ENCODE results near the gene TMEM132A.
A peak's percentile ranks its signal among the peaks of the same experiment; 100 is the strongest.

Gene TMEM132A

GRCh38 chr11:60895687-60896086 is 28.6 kb upstream of the TMEM132A start:
- no peak for TF ChIP-seq POLR2A (IDR thresholded peaks at IDR 0.05; ENCODE audit: low read length)
- no peak for TF ChIP-seq GATA1 (IDR thresholded peaks at IDR 0.05; ENCODE audit: low read depth, low read length)
- DNase-seq = no peak

DNA sequence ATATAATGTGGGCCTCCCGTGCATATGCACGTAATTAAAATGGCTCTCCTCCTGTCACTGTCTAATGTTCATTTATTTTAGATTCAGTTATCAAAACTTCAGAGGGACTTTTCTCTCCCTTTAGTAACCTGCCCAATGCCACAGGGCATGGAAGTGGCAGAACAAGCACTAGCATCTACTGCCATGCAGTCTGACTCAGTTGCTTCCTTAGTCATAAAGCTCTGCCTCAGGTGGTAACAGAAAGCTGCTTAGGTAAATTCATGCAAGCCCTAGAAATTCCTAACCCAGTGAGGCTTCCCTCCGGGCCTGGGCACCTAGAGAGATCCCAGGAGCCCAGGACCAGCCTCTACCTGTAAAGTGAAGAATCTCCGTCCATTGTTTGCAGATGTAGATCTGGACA is 26.8 kb upstream of the TMEM132A start:
- no peak for DNase-seq
- TF ChIP-seq POLR2A (IDR thresholded peaks at IDR 0.05; ENCODE audit: low read length) (no peak), GATA1 (IDR thresholded peaks at IDR 0.05; ENCODE audit: low read depth, low read length) (no peak)

GRCh38 chr11:60899046-60899936 is 25.0 kb upstream of the TMEM132A start:
- DNase-seq = peak; percentile 78 to 85

DNA sequence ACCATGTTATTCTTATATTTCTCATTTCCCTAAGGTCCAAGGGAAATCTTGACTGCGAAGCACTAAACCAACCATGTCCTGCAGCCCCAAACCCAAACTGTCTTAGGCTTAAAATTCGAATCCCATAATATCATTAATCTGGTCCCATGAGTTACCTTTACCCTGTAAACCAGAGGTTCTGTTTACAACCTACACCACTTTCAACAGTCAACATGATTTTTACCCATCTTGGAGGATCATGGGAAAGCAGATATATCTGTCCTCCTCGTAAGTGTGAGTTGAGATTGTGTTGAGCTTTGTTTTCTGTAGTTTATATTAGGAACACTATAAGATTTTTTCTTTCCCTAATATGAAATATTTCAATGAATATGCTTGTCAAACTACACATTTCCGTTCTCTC is 24.3 kb upstream of the TMEM132A start:
- DNase-seq = no peak
- TF ChIP-seq GATA1 (IDR thresholded peaks at IDR 0.05; ENCODE audit: low read depth, low read length) (no peak), POLR2A (IDR thresholded peaks at IDR 0.05; ENCODE audit: low read length) (no peak)

More at GRCh38 chr11:60899046-60899936, 25.0 kb upstream of the TMEM132A start:
- no peak for TF ChIP-seq GATA1 (IDR thresholded peaks at IDR 0.05; ENCODE audit: low read depth, low read length)
- no peak for TF ChIP-seq POLR2A (IDR thresholded peaks at IDR 0.05; ENCODE audit: low read length)

GRCh38 chr11:60900673-60901404 is 23.4 kb upstream of the TMEM132A start:
- no peak for DNase-seq
- no peak for TF ChIP-seq POLR2A (IDR thresholded peaks at IDR 0.05; ENCODE audit: low read length)
- no peak for TF ChIP-seq GATA1 (IDR thresholded peaks at IDR 0.05; ENCODE audit: low read depth, low read length)

DNA sequence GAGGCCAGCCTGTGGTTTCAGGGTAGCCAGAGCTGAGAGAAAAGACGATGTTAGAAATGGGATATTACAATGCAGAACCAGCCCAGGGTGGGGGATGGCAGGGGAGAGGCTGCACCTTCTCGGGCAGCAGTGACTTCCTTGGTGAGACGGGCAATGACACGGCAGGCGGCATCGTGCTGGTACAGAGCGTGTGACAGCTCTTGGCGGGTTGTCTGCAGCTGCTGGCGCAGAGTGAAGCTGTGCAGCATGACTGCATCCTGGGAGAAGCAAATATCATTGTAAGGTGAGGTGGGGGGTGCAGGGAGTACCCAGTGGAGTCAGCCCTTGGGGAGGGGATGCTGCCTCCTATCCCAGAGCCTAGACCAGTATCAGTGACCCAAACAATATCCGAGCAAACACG is 21.6 kb upstream of the TMEM132A start:
- DNase-seq = no peak
- TF ChIP-seq GATA1 (IDR thresholded peaks at IDR 0.05; ENCODE audit: low read depth, low read length) (no peak), POLR2A (IDR thresholded peaks at IDR 0.05; ENCODE audit: low read length) (no peak)

DNA sequence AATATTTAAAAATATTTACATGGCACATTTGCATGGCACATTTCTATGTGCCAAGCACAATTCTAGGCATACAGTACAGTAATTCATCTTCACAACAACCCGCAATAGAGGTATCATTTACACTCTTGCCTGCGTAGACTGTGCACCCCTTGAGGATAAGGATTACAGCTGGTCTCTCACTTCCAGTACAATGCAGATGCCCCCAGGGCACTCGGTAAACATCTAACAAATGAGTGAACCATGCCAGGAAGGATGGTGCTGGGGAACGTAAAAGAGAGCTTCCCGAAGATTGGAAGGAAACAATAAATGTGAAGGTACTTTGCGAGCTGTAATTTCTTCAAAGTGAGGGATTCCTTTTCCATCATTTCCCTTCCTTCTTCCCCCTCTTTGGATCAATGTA is 19.2 kb upstream of the TMEM132A start:
- no peak for DNase-seq
- no peak for TF ChIP-seq GATA1 (IDR thresholded peaks at IDR 0.05; ENCODE audit: low read depth, low read length)
- no peak for TF ChIP-seq POLR2A (IDR thresholded peaks at IDR 0.05; ENCODE audit: low read length)

GRCh38 chr11:60905551-60906113 is 18.6 kb upstream of the TMEM132A start:
- peak; percentile 55 to 64 for DNase-seq

GRCh38 chr11:60906132-60906972 is 17.9 kb upstream of the TMEM132A start, which contains the start of gene PRPF19:
Gene PRPF19, minus strand, starts transcription at chr11:60906585. Its CDS starts 203 bp downstream, at chr11:60906382.
- TF ChIP-seq GATA1 (IDR thresholded peaks at IDR 0.05; ENCODE audit: low read depth, low read length) (no peak), POLR2A (IDR thresholded peaks at IDR 0.05; ENCODE audit: low read length) (peak; percentile 88)
- peak; percentile 96 for DNase-seq

More at GRCh38 chr11:60905551-60906113, 18.6 kb upstream of the TMEM132A start:
- TF ChIP-seq POLR2A (IDR thresholded peaks at IDR 0.05; ENCODE audit: low read length) = no peak
- TF ChIP-seq GATA1 (IDR thresholded peaks at IDR 0.05; ENCODE audit: low read depth, low read length) = no peak

- TF ChIP-seq GATA1 (IDR thresholded peaks at IDR 0.05; ENCODE audit: low read depth, low read length) (no peak), POLR2A (IDR thresholded peaks at IDR 0.05; ENCODE audit: low read length) (no peak)
- no peak for DNase-seq
Observed at GRCh38 chr11:60908803-60909202, 15.5 kb upstream of the TMEM132A start.

DNA sequence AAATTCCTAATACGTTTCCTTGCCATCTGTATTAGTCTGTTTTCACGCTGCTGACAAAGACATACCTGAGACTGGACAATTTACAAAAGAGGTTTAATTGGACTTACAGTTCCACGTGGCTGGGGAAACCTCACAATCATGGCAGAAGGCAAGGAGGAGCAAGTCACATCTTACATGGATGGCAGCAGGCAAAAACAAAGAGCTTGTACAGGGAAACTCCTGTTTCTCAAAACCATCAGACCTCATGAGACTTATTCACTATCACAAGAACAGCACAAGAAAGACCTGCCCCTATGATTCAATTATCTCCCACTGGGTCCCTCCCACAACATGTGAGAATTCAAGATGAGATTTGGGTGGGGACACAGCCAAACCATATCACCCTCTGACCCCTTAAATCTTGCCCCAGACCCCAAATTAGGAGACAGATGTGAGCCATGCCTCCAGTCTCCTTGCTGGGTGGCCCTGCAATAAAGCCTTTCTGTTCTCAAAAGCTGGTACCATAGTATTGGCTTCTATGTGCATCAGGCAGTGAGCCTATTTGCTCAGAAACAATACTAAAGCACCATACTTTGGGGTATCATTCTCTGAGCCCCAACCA is 14.5 kb upstream of the TMEM132A start:
- peak in 1 of 2 experiments; percentile 28 for DNase-seq

- no peak for TF ChIP-seq POLR2A (IDR thresholded peaks at IDR 0.05; ENCODE audit: low read length)
- no peak for TF ChIP-seq GATA1 (IDR thresholded peaks at IDR 0.05; ENCODE audit: low read depth, low read length)
- DNase-seq = no peak
Observed at GRCh38 chr11:60910281-60910687, 14.0 kb upstream of the TMEM132A start.

All from erythroblast (primary cell).